DOHH2 (cell line): Measurements from ENCODE around the gene IER5.

ENCODE experiments used
- H3F3A ChIP-seq: fragments of 200-600 bp; sonication (generic), shearing (Covaris generic); 2 replicates; pipeline ENCODE4 v1.6.0; 2016; ENCODE audit warnings: antibody characterized with exemption, mild to moderate bottlenecking; ENCODE audit not compliant: control insufficient read depth, insufficient read depth
- H3K27ac ChIP-seq: fragments of 200-600 bp; sonication (generic); 2 replicates; pipeline ENCODE4 v1.5.1; 2014; ENCODE audit warnings: low read depth, mild to moderate bottlenecking, low read length, moderate library complexity
- H3K27me3 ChIP-seq: fragments of 200-600 bp; sonication (generic); 2 replicates; pipeline ENCODE4 v1.6.1; 2014; ENCODE audit warnings: mild to moderate bottlenecking, low read length, mixed read lengths; ENCODE audit not compliant: control insufficient read depth
- H3K36me3 ChIP-seq: fragments of 200-600 bp; sonication (generic); 2 replicates; pipeline ENCODE4 v1.6.1; 2014; ENCODE audit warnings: mild to moderate bottlenecking, low read length, moderate library complexity, mixed read lengths; ENCODE audit not compliant: control insufficient read depth
- H3K4me1 ChIP-seq: fragments of 200-600 bp; sonication (generic); 2 replicates; pipeline ENCODE4 v1.6.1; 2014; ENCODE audit warnings: mild to moderate bottlenecking, low read length, mixed read lengths; ENCODE audit not compliant: control insufficient read depth
- H3K4me2 ChIP-seq: fragments of 200-600 bp; sonication (generic); 2 replicates; pipeline ENCODE4 v1.6.0; 2014; ENCODE audit warnings: mild to moderate bottlenecking, low read length, moderate library complexity
- H3K4me3 ChIP-seq: fragments of 200-600 bp; sonication (generic); 2 replicates; pipeline ENCODE4 v1.5.1; 2014; ENCODE audit warnings: mild to moderate bottlenecking, low read length, mixed read lengths
- H3K79me2 ChIP-seq: fragments of 200-600 bp; sonication (generic); 2 replicates; pipeline ENCODE4 v1.6.1; 2014; ENCODE audit warnings: mild to moderate bottlenecking, low read length, mixed read lengths; ENCODE audit not compliant: control insufficient read depth
- H3K9me2 ChIP-seq: fragments of 200-600 bp; sonication (generic); replicated peaks from 2 replicates; pipeline ENCODE4 v1.6.1; 2014; ENCODE audit warnings: mild to moderate bottlenecking, low read length, mixed read lengths; ENCODE audit not compliant: control insufficient read depth
- H3K9me3 ChIP-seq: fragments of 200-600 bp; sonication (generic); 2 replicates; pipeline ENCODE4 v1.6.1; 2014; ENCODE audit warnings: antibody characterized with exemption, low read length, mixed read lengths; ENCODE audit not compliant: control insufficient read depth, insufficient read depth
- H4K20me1 ChIP-seq: fragments of 200-600 bp; sonication (generic); 2 replicates; pipeline ENCODE4 v1.6.0; 2014; ENCODE audit warnings: low read depth, mild to moderate bottlenecking, antibody characterized with exemption, low read length, moderate library complexity; ENCODE audit not compliant: control insufficient read depth, insufficient read depth
- CTCF ChIP-seq: fragments of 200-600 bp; sonication (generic); IDR thresholded peaks from one replicate; pipeline ENCODE4 v1.5.1; 2014; ENCODE audit warnings: antibody characterized with exemption, mild to moderate bottlenecking, low read depth, low read length; ENCODE audit not compliant: poor library complexity, severe bottlenecking
- EZH2phosphoT487 ChIP-seq: fragments of 200-600 bp; sonication (generic); IDR thresholded peaks from 2 replicates; pipeline ENCODE4 v1.6.1; 2017; ENCODE audit warnings: borderline replicate concordance, mild to moderate bottlenecking, antibody characterized with exemption, low read length, moderate library complexity, mixed read lengths

Gene IER5

GRCh38 chr1:181064702-181065101 lies 23.8 kb upstream of the IER5 start:
- no peaks in the 10 kb centered on the region for H3K36me3 ChIP-seq
- H3K27me3 ChIP-seq, result no peaks in the 10 kb centered on the region
- H3K79me2 ChIP-seq, result no peaks in the 10 kb centered on the region
- H3K4me3 ChIP-seq, result no peak overlapping the region
- no peaks in the 10 kb centered on the region for H3F3A ChIP-seq
- TF ChIP-seq EZH2phosphoT487, result no peak
- TF ChIP-seq CTCF, result no peak
- H4K20me1 ChIP-seq, result no peaks in the 10 kb centered on the region
- no peak overlapping the region for H3K4me2 ChIP-seq
- no peaks in the 10 kb centered on the region for H3K9me2 ChIP-seq
- no peak overlapping the region for H3K27ac ChIP-seq
- H3K9me3 ChIP-seq, result no peaks in the 10 kb centered on the region
- H3K4me1 ChIP-seq, result peaks cover 17% of the 10 kb centered on the region

- H4K20me1 ChIP-seq, result no peaks in the 10 kb centered on the region
- H3K4me1 ChIP-seq, result peaks cover 19% of the 10 kb centered on the region
- no peak for TF ChIP-seq EZH2phosphoT487
- no peak for TF ChIP-seq CTCF
- no peak overlapping the region for H3K27ac ChIP-seq
- H3K36me3 ChIP-seq, result no peaks in the 10 kb centered on the region
- H3K4me2 ChIP-seq, result no peak overlapping the region
- no peaks in the 10 kb centered on the region for H3K9me2 ChIP-seq
- H3K9me3 ChIP-seq, result no peaks in the 10 kb centered on the region
- no peaks in the 10 kb centered on the region for H3F3A ChIP-seq
- no peak overlapping the region for H3K4me3 ChIP-seq
- no peaks in the 10 kb centered on the region for H3K79me2 ChIP-seq
- peaks cover 21% of the 10 kb centered on the region; the same call in 1 of the 2 replicates for H3K27me3 ChIP-seq
Measured at GRCh38 chr1:181073638-181074037, 14.9 kb upstream of the IER5 start.

- Histone ChIP-seq H3K4me2 (no peak overlapping the region), H4K20me1 (no peaks in the 10 kb centered on the region), H3F3A (no peaks in the 10 kb centered on the region), H3K4me1 (peaks cover 36% of the 10 kb centered on the region), H3K36me3 (no peaks in the 10 kb centered on the region), H3K79me2 (no peaks in the 10 kb centered on the region), H3K27ac (no peak overlapping the region), H3K9me2 (no peaks in the 10 kb centered on the region), H3K27me3 (peaks cover 25% of the 10 kb centered on the region; the same call in 1 of the 2 replicates), H3K4me3 (no peak overlapping the region), H3K9me3 (no peaks in the 10 kb centered on the region)
- TF ChIP-seq EZH2phosphoT487 (no peak), CTCF (no peak)
Measured at GRCh38 chr1:181075766-181076350, 12.6 kb upstream of the IER5 start.
